Measurements from ENCODE around the gene E2F6.

Gene E2F6

DNA sequence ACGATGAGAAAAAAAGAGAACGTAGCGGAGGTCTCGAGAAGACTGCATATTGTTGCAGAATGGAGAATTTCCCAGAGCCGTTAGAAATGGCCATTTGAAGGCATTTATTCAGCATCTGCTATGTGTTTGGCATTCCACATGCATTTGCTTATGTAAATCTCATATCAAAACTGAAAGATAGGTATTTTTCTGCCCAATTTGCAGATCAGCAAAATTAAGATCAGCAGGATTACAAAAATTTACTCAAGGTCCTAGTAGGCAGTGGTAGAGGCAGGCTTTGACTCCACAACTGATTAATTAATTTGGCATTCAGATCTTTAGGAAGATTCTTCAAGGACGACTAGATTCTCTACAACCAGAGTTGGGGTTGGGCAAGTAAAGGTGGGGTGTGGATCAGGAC is 1.8 kb upstream of the E2F6 start:
- H4K20me1 ChIP-seq, result peaks cover 0 to 26% (median 12%) of the 10 kb centered on the region in 11 experiments; a peak in 10 of 22 replicates

DNA sequence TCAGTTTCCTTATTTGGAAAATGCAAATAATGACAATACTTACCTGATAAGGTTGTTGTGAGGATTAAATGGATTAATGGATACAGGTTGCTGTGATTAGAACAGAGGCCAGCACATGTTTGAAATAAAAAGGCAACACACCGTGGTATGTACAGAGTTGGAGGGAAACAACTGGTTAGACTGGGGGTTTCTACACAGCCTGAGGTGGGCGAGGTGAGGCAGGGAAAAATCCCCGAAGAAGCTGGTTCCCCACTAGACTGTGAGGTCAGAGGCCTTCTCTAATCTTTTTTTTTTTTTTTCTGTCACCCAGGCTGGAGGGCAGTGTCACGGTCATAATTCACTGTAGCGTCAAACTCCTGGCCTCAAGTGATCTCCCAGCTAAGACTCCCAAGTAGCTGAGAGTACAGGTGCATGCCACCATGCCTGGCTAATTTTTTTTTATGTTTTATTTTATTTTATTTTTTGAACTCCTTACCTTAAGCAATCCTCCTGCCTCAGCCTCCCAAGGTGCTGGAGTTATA is 1.2 kb upstream of the E2F6 start:
- no peak for TF ChIP-seq Cebpa-rat (IDR thresholded peaks at IDR 0.05)
- peaks cover 32 to 42% (median 38%) of the 10 kb centered on the region in 10 experiments for H3K4me1 ChIP-seq
- peak overlapping the region in 5 of 11 experiments; percentile 80 to 89 (median 86); a peak in 4 of 22 replicates for H3K9ac ChIP-seq
- peak overlapping the region in 8 of 10 experiments; percentile 62 to 77 (median 75); a peak in 10 of 20 replicates for H3K4me3 ChIP-seq
- peaks cover 8 to 35% (median 26%) of the 10 kb centered on the region in 11 experiments for H3K36me3 ChIP-seq
- H3K27ac ChIP-seq, result 0 out of 22 replicates have a peak overlapping the region, but pooled peaks of 2 of the 11 experiments have one; percentile 89 to 92
- H3K27me3 ChIP-seq, result no peaks in the 10 kb centered on the region
- peak overlapping the region; percentile 81 to 95 (median 92) for H3K4me2 ChIP-seq
- H4K20me1 ChIP-seq, result peaks cover 0 to 32% (median 18%) of the 10 kb centered on the region in 11 experiments; a peak in 13 of 22 replicates
- peaks cover 0 to 15% (median 0%) of the 10 kb centered on the region in 11 experiments; a peak in 6 of 22 replicates for H3K9me3 ChIP-seq (replicated peaks in 1 of 11)

More for the DNA sequence above, 1.8 kb upstream of the E2F6 start:
- H3K4me3 ChIP-seq, result no peak overlapping the region
- no peaks in the 10 kb centered on the region for H3K27me3 ChIP-seq
- peaks cover 0 to 15% (median 0%) of the 10 kb centered on the region in 11 experiments; a peak in 6 of 22 replicates for H3K9me3 ChIP-seq (replicated peaks in 1 of 11)
- TF ChIP-seq Cebpa-rat (IDR thresholded peaks at IDR 0.05), result no peak
- no peak overlapping the region for H3K9ac ChIP-seq
- no peak overlapping the region for H3K27ac ChIP-seq
- H3K36me3 ChIP-seq, result peaks cover 8 to 30% (median 21%) of the 10 kb centered on the region in 11 experiments
- no peak overlapping the region for H3K4me2 ChIP-seq
- H3K4me1 ChIP-seq, result peaks cover 31 to 39% (median 35%) of the 10 kb centered on the region in 10 experiments

DNA sequence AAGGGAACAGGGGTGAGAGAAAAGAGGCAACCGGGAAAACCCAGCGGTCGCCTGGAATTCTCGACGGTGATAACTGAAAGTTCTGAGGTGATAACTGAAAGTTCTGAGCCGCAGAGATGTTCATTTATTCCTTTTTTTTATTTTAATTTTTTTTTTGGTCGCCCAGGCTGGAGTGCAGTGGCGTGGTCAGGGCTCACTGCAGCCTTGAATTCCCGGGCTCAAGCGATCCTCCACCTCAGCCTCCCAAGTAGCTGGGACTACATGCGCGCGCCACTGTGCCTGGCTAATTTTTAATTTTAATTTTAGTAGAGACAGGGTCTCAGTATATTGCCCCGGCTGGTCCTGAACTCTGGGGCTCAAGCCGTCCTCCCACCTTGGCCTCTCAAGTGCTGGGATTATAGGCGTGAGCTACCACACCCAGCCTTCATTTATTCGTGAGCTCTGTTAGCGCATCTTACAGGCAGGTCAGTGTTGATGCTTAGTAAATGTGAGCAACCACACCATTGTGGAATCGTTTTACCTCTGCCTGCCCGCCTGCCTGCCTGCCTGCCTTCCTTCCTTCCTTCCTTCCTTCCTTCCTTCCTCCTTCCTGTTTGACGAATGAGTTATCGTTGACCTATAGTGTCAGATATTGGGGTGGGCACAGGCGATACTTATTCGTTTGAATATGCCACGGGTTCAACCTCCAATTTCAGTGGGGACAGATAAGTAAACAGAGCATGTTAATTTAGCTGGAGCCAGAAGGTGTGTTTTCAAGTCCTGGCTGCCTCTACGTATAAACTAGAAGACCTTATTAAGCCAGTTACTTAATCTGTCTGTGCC is 557 bp upstream of the E2F6 start:
- no peak for TF ChIP-seq Cebpa-rat (IDR thresholded peaks at IDR 0.05)
- Histone ChIP-seq H3K36me3 (peaks cover 8 to 35% (median 31%) of the 10 kb centered on the region in 11 experiments), H3K4me3 (peak overlapping the region; percentile 62 to 77 (median 72)), H4K20me1 (peaks cover under 1 to 38% (median 25%) of the 10 kb centered on the region in 11 experiments; a peak in 16 of 22 replicates), H3K9me3 (replicated peaks in 1 of 11) (peaks cover 0 to 15% (median 0%) of the 10 kb centered on the region in 11 experiments; a peak in 6 of 22 replicates), H3K9ac (peak overlapping the region; percentile 80 to 89 (median 86)), H3K27ac (peak overlapping the region; percentile 86 to 93 (median 89); a peak in 21 of 22 replicates), H3K27me3 (no peaks in the 10 kb centered on the region), H3K4me2 (peak overlapping the region; percentile 81 to 95 (median 92)), H3K4me1 (peaks cover 32 to 42% (median 38%) of the 10 kb centered on the region in 10 experiments)

DNA sequence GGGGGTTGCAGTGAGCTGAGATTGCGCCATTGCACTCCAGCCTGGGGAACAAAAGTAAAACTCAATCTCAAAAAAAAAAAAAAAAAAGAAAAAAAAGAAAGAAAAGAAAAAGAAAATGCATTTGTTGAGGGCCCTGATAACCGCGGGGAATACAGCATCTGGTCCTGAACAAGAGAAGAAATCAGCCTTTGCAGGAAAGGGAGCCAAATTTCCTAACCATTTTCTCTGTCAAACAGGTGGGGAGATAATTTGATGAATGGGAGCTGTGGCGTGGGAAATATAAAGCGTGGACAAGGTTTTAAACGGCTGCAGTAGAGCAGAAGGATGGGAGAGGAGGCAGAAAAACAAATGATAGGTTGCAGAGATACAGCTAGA is 864 bp downstream of the E2F6 start:
- Histone ChIP-seq H3K36me3 (peaks cover 8 to 50% (median 42%) of the 10 kb centered on the region in 11 experiments), H3K27ac (peak overlapping the region; percentile 86 to 93 (median 89); a peak in 21 of 22 replicates), H3K27me3 (no peaks in the 10 kb centered on the region), H3K4me3 (peak overlapping the region; percentile 62 to 77 (median 72)), H3K9ac (peak overlapping the region; percentile 80 to 89 (median 86)), H4K20me1 (peaks cover 15 to 52% (median 39%) of the 10 kb centered on the region in 11 experiments; a peak in 21 of 22 replicates), H3K4me2 (peak overlapping the region; percentile 83 to 95 (median 92)), H3K9me3 (replicated peaks in 1 of 11) (peaks cover 0 to 15% (median 0%) of the 10 kb centered on the region in 11 experiments; a peak in 6 of 22 replicates), H3K4me1 (peaks cover 35 to 42% (median 39%) of the 10 kb centered on the region in 10 experiments)
- TF ChIP-seq Cebpa-rat (IDR thresholded peaks at IDR 0.05), result no peak

- TF ChIP-seq Cebpa-rat (IDR thresholded peaks at IDR 0.05), result no peak
- H3K9ac ChIP-seq, result no peak overlapping the region
- H3K9me3 ChIP-seq (replicated peaks in 1 of 11), result peaks cover 0 to 15% (median 0%) of the 10 kb centered on the region in 11 experiments; a peak in 6 of 22 replicates
- H3K27ac ChIP-seq, result no peak overlapping the region
- peaks cover 37 to 65% (median 46%) of the 10 kb centered on the region in 10 experiments for H3K4me1 ChIP-seq
- peak overlapping the region in 2 of 11 experiments; percentile 9 to 56; a peak in 1 of 22 replicates for H3K4me2 ChIP-seq
- no peaks in the 10 kb centered on the region for H3K27me3 ChIP-seq
- H3K36me3 ChIP-seq, result peaks cover 25 to 100% (median 84%) of the 10 kb centered on the region in 11 experiments
- no peak overlapping the region for H3K4me3 ChIP-seq
- peaks cover 68 to 100% (median 92%) of the 10 kb centered on the region in 11 experiments; a peak in 21 of 22 replicates for H4K20me1 ChIP-seq
Measured at GRCh38 chr2:11459816-11460215, 6.1 kb downstream of the E2F6 start.

- Histone ChIP-seq H3K4me3 (no peak overlapping the region), H3K9ac (no peak overlapping the region), H3K27ac (no peak overlapping the region), H4K20me1 (peaks cover 75 to 100% (median 91%) of the 10 kb centered on the region in 11 experiments; a peak in 21 of 22 replicates), H3K9me3 (replicated peaks in 1 of 11) (peaks cover 0 to 9% (median 0%) of the 10 kb centered on the region in 11 experiments; a peak in 5 of 22 replicates), H3K4me2 (peak overlapping the region in 4 of 11 experiments; percentile 6 to 56 (median 28); a peak in 6 of 22 replicates), H3K36me3 (peaks cover 33 to 100% (median 84%) of the 10 kb centered on the region in 11 experiments), H3K4me1 (peaks cover 26 to 54% (median 35%) of the 10 kb centered on the region in 10 experiments), H3K27me3 (no peaks in the 10 kb centered on the region)
- TF ChIP-seq Cebpa-rat (IDR thresholded peaks at IDR 0.05), result no peak
Measured at GRCh38 chr2:11458753-11459152, 7.2 kb downstream of the E2F6 start.

DNA sequence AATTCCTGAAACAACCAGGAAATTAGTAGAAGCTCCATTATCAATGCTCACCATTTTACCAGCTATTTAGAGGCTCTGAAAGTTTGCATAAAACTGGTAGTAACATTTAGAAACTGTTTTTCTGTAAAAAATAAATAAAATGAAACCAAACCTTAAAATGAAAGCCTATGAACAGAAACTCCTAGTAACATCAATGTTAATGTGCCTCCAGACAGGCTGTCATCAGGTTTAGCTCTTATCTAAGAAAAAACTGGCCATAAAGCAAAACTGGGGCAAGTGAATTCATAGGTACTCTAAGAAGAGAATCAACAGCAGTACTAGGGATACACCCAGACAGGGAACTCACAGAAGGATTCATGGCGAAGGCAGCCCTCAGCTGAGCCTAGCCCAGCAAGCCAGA is 8.0 kb downstream of the E2F6 start:
- no peak overlapping the region for H3K4me2 ChIP-seq
- no peak overlapping the region for H3K4me3 ChIP-seq
- peaks cover 36 to 100% (median 84%) of the 10 kb centered on the region in 11 experiments for H3K36me3 ChIP-seq
- no peak overlapping the region for H3K27ac ChIP-seq
- no peak overlapping the region for H3K9ac ChIP-seq
- H4K20me1 ChIP-seq, result peaks cover 75 to 100% (median 86%) of the 10 kb centered on the region in 11 experiments; a peak in 21 of 22 replicates
- H3K4me1 ChIP-seq, result peaks cover 20 to 47% (median 29%) of the 10 kb centered on the region in 10 experiments
- peaks cover 0 to 4% (median 0%) of the 10 kb centered on the region in 11 experiments; a peak in 3 of 22 replicates for H3K9me3 ChIP-seq (replicated peaks in 1 of 11)
- no peaks in the 10 kb centered on the region for H3K27me3 ChIP-seq
- no peak for TF ChIP-seq Cebpa-rat (IDR thresholded peaks at IDR 0.05)

DNA sequence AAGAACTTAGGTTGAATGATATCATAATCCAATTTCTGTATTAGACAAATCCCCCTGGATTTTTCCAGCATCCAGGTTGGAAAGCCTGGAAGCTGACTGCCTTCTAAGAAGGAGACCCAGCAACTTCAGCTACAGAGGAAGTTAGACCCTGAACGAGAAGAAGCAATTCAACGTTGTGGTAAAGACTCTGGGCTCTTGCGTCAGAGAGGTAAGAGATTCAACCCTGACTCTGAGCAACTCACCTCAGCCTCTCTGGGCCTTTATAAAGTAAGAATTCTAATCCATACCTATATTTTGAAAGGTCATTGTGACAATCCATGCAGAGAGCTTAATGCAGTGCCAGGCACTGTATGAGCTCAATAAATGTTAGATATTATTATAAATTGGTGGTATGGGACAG is 9.7 kb downstream of the E2F6 start:
- Histone ChIP-seq H3K4me1 (peaks cover 14 to 41% (median 26%) of the 10 kb centered on the region in 10 experiments), H4K20me1 (peaks cover 67 to 99% (median 76%) of the 10 kb centered on the region in 11 experiments; a peak in 21 of 22 replicates)
- TF ChIP-seq Cebpa-rat (IDR thresholded peaks at IDR 0.05), result no peak

More for the DNA sequence above, 9.7 kb downstream of the E2F6 start:
- Histone ChIP-seq H3K27me3 (no peaks in the 10 kb centered on the region), H3K4me2 (peak overlapping the region in 7 of 11 experiments; percentile 6 to 50 (median 27); a peak in 8 of 22 replicates), H3K36me3 (peaks cover 48 to 100% (median 85%) of the 10 kb centered on the region in 11 experiments), H3K9ac (no peak overlapping the region; a peak in 2 of 22 replicates), H3K27ac (no peak overlapping the region), H3K4me3 (no peak overlapping the region), H3K9me3 (replicated peaks in 1 of 11) (no peaks in the 10 kb centered on the region)

Data from BLaER1 treated with 17β-estradiol and CSF1 and Interleukin-3, amounts not matched to agents 10 nM and 100 nM (cell line).